Endometrial microvascular endothelial cells (primary cell): ENCODE results near the gene MMP13. TPM values are rescaled to one million over a fixed set of nuclear protein-coding genes. Genes with fewer than 3 reads are reported as not detected.

Experiments used
- in situ Hi-C: cut with HindIII; loops from 2 replicates; pipeline ENCODE4 v1.10.0; 2017; ENCODE audit warnings: low sequenced_read_pairs, low pct_unique_long_range_greater_than_20kb; ENCODE audit errors: inconsistent ontology term
- total RNA-seq: library from RNA; depleted of rRNA; stranded (reverse); fragments of >200 nt; gene quantifications from one replicate; pipeline ENCODE4 v1.2.3, GENCODE V29; 2015; ENCODE audit errors: inconsistent ontology term

MMP13 gene
- total RNA-seq, 1 donor from 2014 or later, result not detected

- in situ Hi-C loops, result no loop called here
Observed at GRCh38 chr11:102940714-102941588, 14.6 kb downstream of the MMP13 start.

- in situ Hi-C loops, result no loop called here
Observed at GRCh38 chr11:102936864-102937509, 18.5 kb downstream of the MMP13 start.

GRCh38 chr11:102935514-102935913 lies 20.0 kb downstream of the MMP13 start:
- in situ Hi-C loops, result no loop called here

GRCh38 chr11:102934735-102935134 lies 20.8 kb downstream of the MMP13 start:
- in situ Hi-C loops, result no loop called here

GRCh38 chr11:102933627-102934026 lies 21.9 kb downstream of the MMP13 start:
- in situ Hi-C loops, result no loop called here

- in situ Hi-C loops, result no loop called here
Observed at GRCh38 chr11:102932678-102933077, 22.9 kb downstream of the MMP13 start.

GRCh38 chr11:102930451-102930850 lies 25.1 kb downstream of the MMP13 start:
- in situ Hi-C loops, result no loop called here

- in situ Hi-C loops, result no loop called here
Observed at GRCh38 chr11:102929972-102930371, 25.6 kb downstream of the MMP13 start.

- in situ Hi-C loops, result no loop called here
Observed at GRCh38 chr11:102929166-102929565, 26.4 kb downstream of the MMP13 start.

GRCh38 chr11:102928247-102928646 lies 27.3 kb downstream of the MMP13 start:
- in situ Hi-C loops, result no loop called here

GRCh38 chr11:102927624-102927990 lies 27.9 kb downstream of the MMP13 start:
- in situ Hi-C loops, result no loop called here

- in situ Hi-C loops, result no loop called here
Observed at GRCh38 chr11:102926961-102927623, 28.4 kb downstream of the MMP13 start.

GRCh38 chr11:102926517-102926916 lies 29.0 kb downstream of the MMP13 start:
- in situ Hi-C loops, result no loop called here

- in situ Hi-C loops, result no loop called here
Observed at GRCh38 chr11:102925988-102926387, 29.5 kb downstream of the MMP13 start.

GRCh38 chr11:102924851-102925380 lies 30.6 kb downstream of the MMP13 start:
- in situ Hi-C loops, result no loop called here

GRCh38 chr11:102921587-102922220 lies 33.8 kb downstream of the MMP13 start:
- in situ Hi-C loops, result no loop called here

- in situ Hi-C loops, result no loop called here
Observed at GRCh38 chr11:102920118-102920684, 35.3 kb downstream of the MMP13 start.

- in situ Hi-C loops, result no loop called here
Observed at GRCh38 chr11:102915044-102915375, 40.5 kb downstream of the MMP13 start.
